CD4-positive, alpha-beta T cell treated with Interleukin-6 for 4 hours (primary cell): ENCODE results near the gene SNX25.
"Not testable (repeated sequence)": the region's sequence is repeated elsewhere in the genome, so short reads cannot be mapped to it uniquely, and the experiment has no call there.

Experiments used
- DNase-seq: peaks from one replicate; pipeline ENCODE4 v3.0.0-alpha.2; 2020; ENCODE audit warnings: mixed read lengths

Gene SNX25

GRCh38 chr4:185346975-185347601 is 137.7 kb downstream of the SNX25 start:
- no peak for DNase-seq

- DNase-seq, result no peak
These were observed 142.3 kb downstream of the SNX25 start for GRCh38 chr4:185351691-185352090.

DNA sequence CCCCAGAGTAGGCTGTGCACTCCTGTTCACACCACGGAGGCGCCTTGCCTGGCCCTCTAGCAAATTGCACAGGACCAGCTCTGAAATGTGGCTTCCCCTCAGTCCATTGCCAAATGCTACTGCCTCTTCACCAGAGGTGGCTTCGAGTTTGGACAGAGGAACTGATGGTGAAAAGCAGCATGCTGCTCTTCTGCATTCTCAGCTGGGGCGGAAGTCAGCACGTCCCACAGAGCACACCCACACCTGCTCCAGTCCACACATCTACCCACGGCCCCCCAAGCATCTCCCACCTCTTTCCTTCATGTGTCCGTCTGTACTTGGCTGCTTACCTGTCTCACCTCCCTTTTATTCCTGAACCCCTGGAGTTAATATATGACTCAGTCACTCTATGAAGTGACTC is 142.8 kb downstream of the SNX25 start:
- no peak for DNase-seq

DNA sequence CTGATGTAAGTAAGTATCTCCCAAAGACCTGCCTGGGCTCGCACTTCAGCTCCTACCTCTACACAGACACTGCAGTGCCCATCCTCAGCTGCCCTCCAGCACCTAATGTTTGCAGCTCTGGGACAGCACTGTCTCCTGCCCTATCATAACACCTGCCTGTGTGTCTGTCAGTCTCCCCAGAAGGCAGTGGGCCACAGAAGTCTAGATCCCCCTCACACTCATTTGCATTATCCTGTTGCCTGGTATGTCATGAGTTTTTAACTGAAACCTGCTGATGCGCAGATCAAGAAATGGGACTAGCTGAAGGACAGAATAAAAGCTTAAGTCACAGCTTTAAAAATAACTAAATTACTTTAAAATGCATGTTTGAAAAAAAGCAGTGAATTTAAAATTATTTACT is 143.3 kb downstream of the SNX25 start:
- no peak for DNase-seq

- DNase-seq, result no peak
These were observed 147.8 kb downstream of the SNX25 start for GRCh38 chr4:185357211-185357610.

GRCh38 chr4:185357733-185358440 is 148.5 kb downstream of the SNX25 start:
- DNase-seq, result no peak

GRCh38 chr4:185358514-185358913 is 149.1 kb downstream of the SNX25 start:
- no peak for DNase-seq

GRCh38 chr4:185358959-185359358 is 149.6 kb downstream of the SNX25 start:
- no peak for DNase-seq

GRCh38 chr4:185359767-185360446 is 150.5 kb downstream of the SNX25 start:
- DNase-seq, result no peak

DNA sequence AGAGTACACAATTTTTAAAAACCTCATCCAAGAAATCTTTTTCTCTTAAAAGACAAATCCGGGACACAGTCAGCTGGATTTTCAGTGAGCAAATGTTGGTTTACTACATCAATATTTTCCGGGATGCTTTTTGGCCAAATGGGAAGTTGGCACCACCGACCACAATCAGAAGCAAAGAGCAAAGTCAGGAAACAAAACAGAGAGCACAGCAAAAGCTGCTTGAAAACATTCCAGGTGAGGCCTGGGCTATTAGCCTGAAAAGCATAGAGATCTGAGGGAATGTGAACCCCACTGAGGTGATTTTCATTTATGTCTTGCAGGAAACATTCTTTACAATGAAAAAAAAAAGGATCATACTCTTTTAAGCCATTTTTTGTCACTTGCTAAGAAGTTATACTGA is 152.5 kb downstream of the SNX25 start:
- DNase-seq, result no peak

DNA sequence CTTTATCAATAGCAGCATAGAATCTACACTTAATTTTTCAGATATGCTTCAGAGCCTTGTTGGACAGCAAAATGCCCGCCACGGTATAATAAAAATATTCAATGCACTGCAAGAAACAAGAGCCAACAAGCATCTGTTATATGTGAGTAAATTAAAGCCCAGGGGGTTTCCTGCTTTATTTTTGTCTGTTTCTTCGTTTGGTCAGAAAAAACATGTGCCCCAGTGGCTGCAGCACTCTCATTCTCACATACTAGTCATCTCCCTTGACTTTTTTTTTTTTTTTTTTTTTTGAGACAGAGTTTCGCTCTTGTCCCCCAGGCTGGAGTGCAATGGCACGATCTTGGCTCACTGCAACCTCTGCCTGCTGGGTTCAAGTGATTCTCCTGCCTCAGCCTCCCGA is 153.2 kb downstream of the SNX25 start:
- DNase-seq, result not testable (repeated sequence)

DNA sequence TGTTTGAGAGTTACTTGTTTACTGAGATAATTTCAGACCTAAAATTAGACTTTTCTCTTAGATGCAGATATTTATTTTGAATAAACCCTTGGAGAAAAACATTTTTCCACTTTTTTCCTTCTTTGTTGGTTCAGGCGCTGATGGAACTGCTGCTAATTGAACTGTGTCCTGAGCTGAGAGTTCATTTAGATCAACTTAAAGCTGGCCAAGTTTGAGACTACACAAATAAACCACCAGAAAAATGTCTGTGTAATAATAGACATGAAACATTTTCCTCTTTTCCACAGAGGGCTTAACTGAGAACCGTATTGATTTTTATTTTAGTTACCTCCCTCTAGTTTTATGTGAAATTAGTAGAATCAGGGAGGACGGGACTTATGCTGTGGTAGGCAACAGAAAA is 153.9 kb downstream of the SNX25 start:
- no peak for DNase-seq

DNA sequence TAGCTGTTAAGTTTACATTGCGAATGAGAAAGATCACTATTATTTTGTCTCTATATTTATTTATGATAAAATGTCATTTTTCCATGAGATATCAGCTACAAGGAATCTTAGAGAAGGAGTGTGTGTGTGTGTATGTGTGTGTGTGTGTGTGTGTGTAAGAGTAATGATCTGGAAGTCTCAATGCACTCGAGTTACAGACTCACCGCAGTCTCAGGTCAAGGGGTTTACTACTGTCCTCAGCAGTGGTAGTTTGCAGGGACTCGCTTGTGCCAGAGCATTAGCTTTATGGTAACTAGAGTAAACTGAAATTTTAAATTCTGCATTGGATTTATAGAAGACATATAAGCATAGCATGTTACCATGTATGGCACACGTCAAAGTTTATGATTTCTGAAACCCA is 155.5 kb downstream of the SNX25 start:
- DNase-seq, result no peak

DNA sequence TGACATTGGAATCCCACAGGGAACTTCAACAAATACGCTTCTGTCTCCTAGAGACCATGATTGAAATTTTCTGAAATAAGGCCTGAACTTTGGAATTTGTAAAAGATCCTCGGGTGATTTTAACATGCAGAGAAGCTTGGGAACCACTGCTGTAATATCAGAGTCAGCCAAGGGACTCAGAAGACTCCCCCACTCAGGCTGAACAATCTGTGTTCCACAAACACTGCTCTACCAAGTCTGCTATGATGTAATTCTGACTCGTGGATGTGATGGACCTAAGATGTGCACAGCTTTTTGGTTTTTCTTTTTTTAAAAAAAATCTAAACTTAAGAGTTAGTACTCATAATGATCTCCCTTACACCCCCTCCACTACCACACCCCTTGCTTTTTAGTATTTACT is 160.3 kb downstream of the SNX25 start:
- no peak for DNase-seq

- DNase-seq, result no peak
These were observed 161.0 kb downstream of the SNX25 start for GRCh38 chr4:185370268-185370949.

DNA sequence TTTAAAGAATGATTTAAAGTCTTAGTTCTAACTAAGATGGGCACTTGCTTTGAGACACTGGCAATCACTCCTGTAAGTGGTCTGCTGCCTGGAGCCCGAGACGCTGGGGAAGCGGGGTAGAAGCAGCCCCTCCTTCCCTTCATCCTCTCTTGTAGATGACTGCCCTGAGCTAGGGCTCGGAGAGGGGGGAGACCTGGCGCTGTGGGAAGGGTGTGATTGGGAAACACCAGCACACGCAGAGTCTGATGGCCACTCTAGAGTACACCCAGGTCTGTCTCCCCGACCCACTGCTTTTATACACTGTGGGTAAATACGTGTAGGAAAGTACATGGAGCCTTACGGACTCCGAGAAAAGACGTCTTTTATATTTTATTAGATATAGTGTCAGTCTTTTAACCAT is 162.3 kb downstream of the SNX25 start:
- DNase-seq, result no peak

DNA sequence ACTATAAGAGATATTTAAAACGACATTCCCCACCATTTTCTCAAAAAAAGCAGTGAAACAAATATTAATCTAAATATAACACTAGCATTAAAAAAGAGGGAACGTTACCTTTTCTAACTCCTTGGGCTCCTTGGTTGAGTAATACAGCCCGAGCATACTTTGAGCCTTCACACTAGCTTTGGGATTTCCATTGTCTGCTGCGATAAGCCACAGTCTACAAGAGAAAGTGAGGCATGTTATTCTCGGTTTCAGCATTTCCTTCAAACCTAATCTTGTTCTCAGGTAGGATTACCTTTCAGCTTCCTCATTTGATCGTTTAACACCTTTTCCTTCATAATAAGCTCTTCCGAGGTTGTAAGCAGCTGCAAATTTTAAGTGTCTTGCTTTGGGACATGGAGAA is 164.6 kb downstream of the SNX25 start:
- DNase-seq, result no peak

GRCh38 chr4:185374573-185374972 is 165.2 kb downstream of the SNX25 start:
- no peak for DNase-seq

DNA sequence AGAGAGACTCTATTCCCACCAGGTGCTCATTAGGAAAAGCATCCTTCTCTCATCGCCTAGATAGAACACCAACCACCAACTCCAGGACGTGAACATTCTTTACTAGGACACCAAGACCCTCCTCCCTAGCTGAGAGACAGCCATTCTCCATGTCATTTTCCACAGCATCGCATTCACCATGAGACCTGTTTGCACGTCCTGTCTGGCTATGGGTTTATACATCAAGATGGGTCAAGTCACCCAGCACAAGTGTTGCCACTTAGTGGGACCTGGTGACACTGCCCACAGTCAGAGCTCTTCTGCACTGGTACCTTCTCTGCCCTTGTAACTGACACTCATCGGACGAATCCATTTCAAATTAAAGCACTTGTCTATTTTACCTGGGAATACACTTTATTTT is 168.9 kb downstream of the SNX25 start:
- DNase-seq, result no peak

- no peak for DNase-seq
These were observed 170.2 kb downstream of the SNX25 start for GRCh38 chr4:185379326-185380295.

DNA sequence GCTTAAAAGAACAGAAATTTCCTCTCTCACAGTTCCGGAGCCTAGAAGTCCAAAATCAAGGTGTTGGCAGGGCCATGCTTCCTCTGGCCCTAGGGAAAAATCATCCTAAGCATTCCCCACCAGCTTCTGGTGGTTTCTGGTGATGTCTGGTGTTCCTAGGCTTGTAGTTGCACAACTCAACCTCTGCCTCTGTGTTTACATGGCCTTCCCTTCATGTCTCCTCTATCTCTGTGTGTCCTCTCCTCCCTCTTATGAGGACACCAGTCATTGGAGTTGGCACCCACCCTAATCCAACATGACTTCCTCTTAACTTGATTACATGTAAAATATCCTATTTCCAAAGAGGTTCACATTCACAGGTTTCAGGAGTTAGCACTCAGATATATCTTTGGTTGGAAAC is 170.9 kb downstream of the SNX25 start:
- no peak for DNase-seq
